ENCODE data around the gene MYL4.
A peak's percentile ranks its signal among the peaks of the same experiment; 100 is the strongest.
"Not testable (repeated sequence)": the region's sequence is repeated elsewhere in the genome, so short reads cannot be mapped to it uniquely, and the experiment has no call there.

Gene MYL4

GRCh38 chr17:47208744-47209488 is at the start of gene MYL4:
MYL4 (plus strand) TSS chr17:47209348; CDS start chr17:47209423, 75 bp downstream.
- intact Hi-C loops (cut with micrococcal nuclease): no loop called here
- Mint-ChIP-seq H3K27me3 (peaks cover 19% of the 10 kb centered on the region), H3K27ac (peak within 1 kb of the TSS; percentile 86), H3K36me3 (ENCODE audit: low read depth) (no peaks in the 10 kb centered on the region), H3K4me3 (no peak within 1 kb of the TSS), H3K9me3 (no peaks in the 10 kb centered on the region), H3K4me1 (ENCODE audit: low read depth) (peaks cover 74% of the 10 kb centered on the region)

DNA sequence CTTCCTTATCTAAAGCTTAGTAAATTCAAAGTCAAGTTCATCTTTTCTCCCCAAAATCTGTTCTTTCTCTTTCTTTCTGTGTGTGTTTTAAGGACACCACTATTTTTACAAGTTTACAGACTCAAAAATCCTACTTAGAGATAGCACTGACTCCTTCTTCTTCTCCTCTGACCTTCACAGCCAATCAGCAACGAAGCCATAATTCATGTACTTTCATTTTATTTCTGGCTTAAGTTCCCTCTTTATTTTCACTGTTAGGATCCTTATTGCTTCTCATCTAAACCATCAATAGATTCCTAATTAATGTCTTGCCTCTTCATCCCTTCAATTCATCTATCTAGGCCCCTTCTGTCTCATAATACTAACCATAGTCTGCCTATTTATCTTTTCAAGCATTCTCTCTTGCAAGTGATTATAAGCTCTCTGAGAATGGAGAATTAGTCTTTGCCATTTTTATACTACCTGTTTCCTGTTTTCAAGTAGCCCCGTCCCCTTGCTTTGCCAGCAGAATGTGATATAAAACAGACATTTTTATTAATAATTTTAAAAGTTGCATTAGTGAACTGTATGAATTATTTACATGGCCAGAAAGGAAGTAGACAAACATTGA is 47.0 kb upstream of the MYL4 start:
- intact Hi-C loops (cut with micrococcal nuclease): no loop called here
- peak overlapping the region; percentile 69 for H3K27ac Mint-ChIP-seq
- peaks cover 78% of the 10 kb centered on the region for H3K36me3 Mint-ChIP-seq (ENCODE audit: low read depth)
- H3K27me3 Mint-ChIP-seq: no peaks in the 10 kb centered on the region
- H3K4me3 Mint-ChIP-seq: peak overlapping the region; percentile 41
- H3K4me1 Mint-ChIP-seq (ENCODE audit: low read depth): peaks cover 8% of the 10 kb centered on the region
- H3K9me3 Mint-ChIP-seq: no peaks in the 10 kb centered on the region

GRCh38 chr17:47164263-47164662 is 44.9 kb upstream of the MYL4 start:
- no peak overlapping the region for H3K4me3 Mint-ChIP-seq
- H3K4me1 Mint-ChIP-seq (ENCODE audit: low read depth): peaks cover 8% of the 10 kb centered on the region
- peaks cover 86% of the 10 kb centered on the region for H3K36me3 Mint-ChIP-seq (ENCODE audit: low read depth)
- no peaks in the 10 kb centered on the region for H3K27me3 Mint-ChIP-seq
- H3K27ac Mint-ChIP-seq: peak overlapping the region; percentile 43
- H3K9me3 Mint-ChIP-seq: no peaks in the 10 kb centered on the region
- intact Hi-C loops (cut with micrococcal nuclease): no loop called here

GRCh38 chr17:47165137-47165536 is 44.0 kb upstream of the MYL4 start:
- H3K27ac Mint-ChIP-seq: no peak overlapping the region
- H3K4me3 Mint-ChIP-seq: no peak overlapping the region
- H3K9me3 Mint-ChIP-seq: no peaks in the 10 kb centered on the region
- H3K4me1 Mint-ChIP-seq (ENCODE audit: low read depth): peaks cover 11% of the 10 kb centered on the region
- peaks cover 86% of the 10 kb centered on the region for H3K36me3 Mint-ChIP-seq (ENCODE audit: low read depth)
- intact Hi-C loops (cut with micrococcal nuclease): no loop called here
- H3K27me3 Mint-ChIP-seq: no peaks in the 10 kb centered on the region

DNA sequence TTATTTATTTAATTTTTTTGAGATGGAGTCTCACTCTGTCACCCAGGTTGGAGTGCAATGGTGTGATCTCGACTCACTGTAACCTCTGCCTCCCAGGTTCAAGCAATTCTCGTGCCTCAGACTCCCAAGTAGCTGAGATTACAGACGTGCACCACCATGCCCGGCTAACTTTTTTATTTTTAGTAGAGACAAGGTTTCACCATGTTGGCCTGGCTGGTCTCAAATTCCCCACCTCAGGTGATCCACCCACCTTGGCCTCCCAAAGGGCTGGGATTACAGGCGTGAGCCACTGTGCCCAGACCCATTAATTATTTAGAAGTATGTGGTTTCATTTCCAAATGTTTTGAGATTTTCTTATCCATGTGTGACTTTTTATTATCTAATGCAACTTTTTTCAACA is 42.3 kb upstream of the MYL4 start:
- intact Hi-C loops (cut with micrococcal nuclease); H3K27ac Mint-ChIP-seq; H3K9me3 Mint-ChIP-seq; H3K27me3 Mint-ChIP-seq; H3K4me3 Mint-ChIP-seq: not testable (repeated sequence)
- Mint-ChIP-seq H3K4me1 (ENCODE audit: low read depth) (peaks cover 11% of the 10 kb centered on the region), H3K36me3 (ENCODE audit: low read depth) (peaks cover 78% of the 10 kb centered on the region)

DNA sequence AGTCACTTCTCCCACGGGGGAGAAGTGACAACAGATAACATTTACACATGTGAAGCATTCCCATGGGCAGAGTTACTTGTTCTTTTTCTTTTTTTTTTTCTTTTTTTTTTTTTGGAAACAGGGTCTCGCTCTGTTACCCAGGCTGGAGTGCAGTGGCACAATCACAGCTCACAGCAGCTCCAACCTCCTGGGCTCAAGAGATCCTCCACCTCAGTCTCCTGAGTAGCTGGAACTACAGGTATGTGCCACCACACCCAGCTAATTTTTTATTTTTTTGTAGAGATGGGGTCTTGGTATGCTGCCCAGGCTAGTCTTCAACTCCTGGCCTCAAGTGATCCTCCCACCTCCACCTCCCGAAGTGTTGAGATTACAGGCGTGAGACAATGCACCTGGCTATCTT is 40.3 kb upstream of the MYL4 start:
- H3K27ac Mint-ChIP-seq; H3K4me1 Mint-ChIP-seq (ENCODE audit: low read depth); H3K27me3 Mint-ChIP-seq; H3K9me3 Mint-ChIP-seq; intact Hi-C loops (cut with micrococcal nuclease); H3K4me3 Mint-ChIP-seq: not testable (repeated sequence)
- H3K36me3 Mint-ChIP-seq (ENCODE audit: low read depth): peaks cover 76% of the 10 kb centered on the region

DNA sequence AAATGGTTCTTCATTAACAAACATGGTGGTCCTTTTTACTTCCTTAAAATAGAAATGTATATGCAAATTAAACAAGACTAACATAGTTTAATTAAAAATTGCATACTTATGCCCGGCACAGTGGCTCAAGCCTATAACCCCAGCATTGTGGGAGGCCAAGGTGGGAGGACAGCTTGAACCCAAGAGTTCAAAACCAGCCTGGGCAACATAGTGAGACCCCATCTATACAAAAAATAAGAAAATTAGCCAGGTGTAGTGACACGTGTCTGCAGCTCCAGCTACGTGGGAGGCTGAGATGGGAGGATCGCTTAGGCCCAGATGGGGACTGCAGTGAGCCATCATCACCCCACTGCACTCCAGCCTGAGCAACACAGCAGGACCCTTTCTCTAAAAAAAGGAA is 38.4 kb upstream of the MYL4 start:
- no peaks in the 10 kb centered on the region for H3K9me3 Mint-ChIP-seq
- H3K4me1 Mint-ChIP-seq (ENCODE audit: low read depth): peaks cover 14% of the 10 kb centered on the region
- H3K27me3 Mint-ChIP-seq: no peaks in the 10 kb centered on the region
- intact Hi-C loops (cut with micrococcal nuclease): no loop called here
- H3K27ac Mint-ChIP-seq: no peak overlapping the region
- H3K4me3 Mint-ChIP-seq: no peak overlapping the region
- H3K36me3 Mint-ChIP-seq (ENCODE audit: low read depth): peaks cover 73% of the 10 kb centered on the region

DNA sequence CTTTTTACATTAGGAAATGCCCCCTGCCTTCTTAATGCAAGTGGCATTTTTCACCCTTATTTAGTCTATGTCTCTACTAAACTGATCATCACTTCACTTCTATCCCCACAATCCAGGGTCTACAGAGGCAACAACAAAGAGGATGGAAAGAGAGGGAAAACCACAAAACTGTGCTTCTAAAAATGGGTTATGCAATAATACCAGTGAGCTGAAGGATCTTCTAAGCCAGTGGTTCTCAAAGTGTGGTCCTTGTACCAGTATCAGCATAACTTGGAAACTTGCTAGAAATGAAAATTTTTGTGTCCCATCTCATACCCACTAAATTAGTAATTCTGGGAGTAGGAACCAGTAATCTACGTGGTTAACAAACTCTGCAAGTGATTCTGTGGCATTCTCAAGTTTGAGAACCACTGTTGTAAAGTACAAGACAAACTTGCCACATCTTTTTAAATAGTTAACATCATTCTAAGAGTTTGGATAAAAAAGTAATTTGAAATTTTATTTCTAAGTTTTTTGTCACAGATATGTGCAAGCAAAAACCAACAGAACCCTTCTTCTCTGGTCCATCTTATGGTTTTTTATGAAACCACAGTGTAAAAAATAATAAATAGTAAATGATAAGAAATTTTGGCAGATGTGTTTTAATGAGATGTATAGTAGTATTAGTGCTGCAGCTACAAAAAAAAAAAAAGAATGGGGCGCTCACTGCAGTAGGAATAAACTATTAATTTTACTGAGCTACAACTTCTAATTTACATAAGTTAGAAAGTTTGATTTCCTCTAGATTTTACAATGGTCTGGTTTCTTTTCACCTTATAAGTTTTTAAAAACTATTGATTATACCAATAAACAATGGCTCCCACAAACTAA is 36.2 kb upstream of the MYL4 start:
- Mint-ChIP-seq H3K36me3 (ENCODE audit: low read depth) (peaks cover 70% of the 10 kb centered on the region), H3K4me3 (no peak overlapping the region), H3K27ac (no peak overlapping the region), H3K27me3 (no peaks in the 10 kb centered on the region), H3K9me3 (no peaks in the 10 kb centered on the region), H3K4me1 (ENCODE audit: low read depth) (peaks cover 26% of the 10 kb centered on the region)
- intact Hi-C loops (cut with micrococcal nuclease): no loop called here

GRCh38 chr17:47174823-47175222 is 34.3 kb upstream of the MYL4 start:
- intact Hi-C loops (cut with micrococcal nuclease); H3K4me3 Mint-ChIP-seq; H3K27ac Mint-ChIP-seq; H3K27me3 Mint-ChIP-seq; H3K9me3 Mint-ChIP-seq: not testable (repeated sequence)
- Mint-ChIP-seq H3K4me1 (ENCODE audit: low read depth) (peaks cover 29% of the 10 kb centered on the region), H3K36me3 (ENCODE audit: low read depth) (peaks cover 65% of the 10 kb centered on the region)

- Mint-ChIP-seq H3K9me3 (no peaks in the 10 kb centered on the region), H3K36me3 (ENCODE audit: low read depth) (peaks cover 66% of the 10 kb centered on the region), H3K27ac (no peak overlapping the region), H3K4me3 (no peak overlapping the region), H3K4me1 (ENCODE audit: low read depth) (peaks cover 29% of the 10 kb centered on the region), H3K27me3 (no peaks in the 10 kb centered on the region)
- intact Hi-C loops (cut with micrococcal nuclease): no loop called here
These were observed 32.7 kb upstream of the MYL4 start for GRCh38 chr17:47176389-47176826.

DNA sequence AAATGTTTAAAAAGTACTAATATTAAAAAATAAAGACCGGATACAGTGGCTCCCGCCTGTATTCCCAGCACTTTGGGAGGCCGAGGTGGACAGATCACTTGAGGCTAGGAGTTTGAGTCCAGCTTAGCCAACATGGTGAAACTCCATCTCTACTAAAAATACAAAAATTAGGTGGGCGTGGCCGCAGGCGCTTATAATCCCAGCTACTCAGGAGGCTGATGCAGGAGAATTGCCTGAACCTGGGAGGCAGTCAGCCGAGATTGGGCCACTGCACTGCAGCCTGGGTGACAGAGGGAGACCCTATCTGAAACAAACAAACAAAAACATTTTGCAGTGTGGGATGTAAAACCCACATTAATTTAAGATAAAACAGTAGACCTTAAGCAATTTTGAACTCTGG is 31.9 kb upstream of the MYL4 start:
- Mint-ChIP-seq H3K4me3 (no peak overlapping the region), H3K36me3 (ENCODE audit: low read depth) (peaks cover 73% of the 10 kb centered on the region), H3K27ac (no peak overlapping the region), H3K4me1 (ENCODE audit: low read depth) (peaks cover 38% of the 10 kb centered on the region), H3K9me3 (no peaks in the 10 kb centered on the region), H3K27me3 (no peaks in the 10 kb centered on the region)
- intact Hi-C loops (cut with micrococcal nuclease): no loop called here

- Mint-ChIP-seq H3K36me3 (ENCODE audit: low read depth) (peaks cover 72% of the 10 kb centered on the region), H3K4me1 (ENCODE audit: low read depth) (peaks cover 45% of the 10 kb centered on the region), H3K4me3 (no peak overlapping the region), H3K9me3 (no peaks in the 10 kb centered on the region), H3K27me3 (no peaks in the 10 kb centered on the region), H3K27ac (no peak overlapping the region)
- intact Hi-C loops (cut with micrococcal nuclease): no loop called here
These were observed 30.0 kb upstream of the MYL4 start for GRCh38 chr17:47179141-47179540.

GRCh38 chr17:47180337-47180736 is 28.8 kb upstream of the MYL4 start:
- H3K36me3 Mint-ChIP-seq (ENCODE audit: low read depth): peaks cover 68% of the 10 kb centered on the region
- H3K9me3 Mint-ChIP-seq: no peaks in the 10 kb centered on the region
- intact Hi-C loops (cut with micrococcal nuclease): loop anchor here (10.0 kb wide), 1 partner anchor 144 kb away; the partner anchor contains the start of gene EFCAB13
- no peak overlapping the region for H3K27ac Mint-ChIP-seq
- H3K4me3 Mint-ChIP-seq: no peak overlapping the region
- peaks cover 42% of the 10 kb centered on the region for H3K4me1 Mint-ChIP-seq (ENCODE audit: low read depth)
- no peaks in the 10 kb centered on the region for H3K27me3 Mint-ChIP-seq

DNA sequence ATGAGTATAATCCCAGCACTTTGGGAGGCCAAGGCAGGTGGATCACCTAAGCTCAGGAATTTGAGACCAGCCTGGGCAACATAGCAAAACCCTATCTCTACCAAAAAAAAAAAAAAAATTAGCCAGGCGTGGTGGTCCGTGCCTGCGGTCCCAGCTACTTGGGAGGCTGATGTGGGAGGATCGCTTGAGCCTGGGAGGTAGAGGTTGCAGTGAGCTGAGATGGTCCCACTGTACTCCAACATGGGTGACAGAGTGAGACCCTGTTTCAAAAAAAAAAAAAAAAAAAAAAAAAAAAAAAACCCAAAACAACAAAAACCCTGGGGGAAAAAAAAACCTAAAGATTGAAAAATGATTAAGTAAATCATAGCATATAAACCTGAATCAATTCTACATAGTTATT is 28.2 kb upstream of the MYL4 start:
- H3K9me3 Mint-ChIP-seq, H3K4me3 Mint-ChIP-seq, H3K27ac Mint-ChIP-seq, H3K27me3 Mint-ChIP-seq: not testable (repeated sequence)
- H3K4me1 Mint-ChIP-seq (ENCODE audit: low read depth): peaks cover 44% of the 10 kb centered on the region
- intact Hi-C loops (cut with micrococcal nuclease): loop anchor here (10.0 kb wide), 1 partner anchor 144 kb away; the partner anchor contains the start of gene EFCAB13
- H3K36me3 Mint-ChIP-seq (ENCODE audit: low read depth): peaks cover 68% of the 10 kb centered on the region

Measured in dendritic cell treated with granulocyte-macrophage colony-stimulating factor and Interleukin-4, amounts not matched to agents 40 ng/mL and 50 ng/mL, for 4 days (primary cell).